ENCODE measurements around the gene CASKIN1. TPM values are rescaled to one million over a fixed set of nuclear protein-coding genes. Genes with fewer than 3 reads are reported as not detected.

Gene CASKIN1
- total RNA-seq, 1 donor from 2014 or later = 1.6 TPM

GRCh38 chr16:2157480-2158261 is 38.7 kb downstream of the CASKIN1 start:
- Histone ChIP-seq H3K9me3 (ENCODE audit: low read depth) (no peaks in the 10 kb centered on the region), H3K36me3 (no peaks in the 10 kb centered on the region), H3K4me2 (no peak overlapping the region), H2AFZ (replicated peaks) (no peak overlapping the region), H3K79me2 (ENCODE audit: low read depth) (peaks cover 91% of the 10 kb centered on the region), H3K4me1 (peaks cover 41% of the 10 kb centered on the region), H3K4me3 (no peak overlapping the region), H3F3A (ENCODE audit: low read depth) (peaks cover 32% of the 10 kb centered on the region), H3K9ac (no peak overlapping the region), H3K27ac (no peak overlapping the region), H4K20me1 (ENCODE audit: low read depth) (peaks cover 87% of the 10 kb centered on the region), H3K27me3 (no peaks in the 10 kb centered on the region)
- H3K4me3 Mint-ChIP-seq = peak overlapping the region; percentile 94
- H3K4me1 Mint-ChIP-seq = peaks cover 43% of the 10 kb centered on the region
- H3K27me3 Mint-ChIP-seq (ENCODE audit: insufficient read depth, low read depth) = peaks cover 4% of the 10 kb centered on the region
- H3K9me3 Mint-ChIP-seq = no peaks in the 10 kb centered on the region
- peak overlapping the region; percentile 42 for H3K27ac Mint-ChIP-seq
- TF ChIP-seq EZH2phosphoT487 (IDR thresholded peaks at IDR 0.05) = no peak
- TF ChIP-seq EZH2 (IDR thresholded peaks at IDR 0.05) = no peak
- TF ChIP-seq, protein P1, sequence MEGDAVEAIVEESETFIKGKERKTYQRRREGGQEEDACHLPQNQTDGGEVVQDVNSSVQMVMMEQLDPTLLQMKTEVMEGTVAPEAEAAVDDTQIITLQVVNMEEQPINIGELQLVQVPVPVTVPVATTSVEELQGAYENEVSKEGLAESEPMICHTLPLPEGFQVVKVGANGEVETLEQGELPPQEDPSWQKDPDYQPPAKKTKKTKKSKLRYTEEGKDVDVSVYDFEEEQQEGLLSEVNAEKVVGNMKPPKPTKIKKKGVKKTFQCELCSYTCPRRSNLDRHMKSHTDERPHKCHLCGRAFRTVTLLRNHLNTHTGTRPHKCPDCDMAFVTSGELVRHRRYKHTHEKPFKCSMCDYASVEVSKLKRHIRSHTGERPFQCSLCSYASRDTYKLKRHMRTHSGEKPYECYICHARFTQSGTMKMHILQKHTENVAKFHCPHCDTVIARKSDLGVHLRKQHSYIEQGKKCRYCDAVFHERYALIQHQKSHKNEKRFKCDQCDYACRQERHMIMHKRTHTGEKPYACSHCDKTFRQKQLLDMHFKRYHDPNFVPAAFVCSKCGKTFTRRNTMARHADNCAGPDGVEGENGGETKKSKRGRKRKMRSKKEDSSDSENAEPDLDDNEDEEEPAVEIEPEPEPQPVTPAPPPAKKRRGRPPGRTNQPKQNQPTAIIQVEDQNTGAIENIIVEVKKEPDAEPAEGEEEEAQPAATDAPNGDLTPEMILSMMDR (IDR thresholded peaks at IDR 0.05) = no peak
- H3K36me3 Mint-ChIP-seq = peaks cover 2% of the 10 kb centered on the region
- DNase-seq (ENCODE audit: low spot score) = no peak

DNA sequence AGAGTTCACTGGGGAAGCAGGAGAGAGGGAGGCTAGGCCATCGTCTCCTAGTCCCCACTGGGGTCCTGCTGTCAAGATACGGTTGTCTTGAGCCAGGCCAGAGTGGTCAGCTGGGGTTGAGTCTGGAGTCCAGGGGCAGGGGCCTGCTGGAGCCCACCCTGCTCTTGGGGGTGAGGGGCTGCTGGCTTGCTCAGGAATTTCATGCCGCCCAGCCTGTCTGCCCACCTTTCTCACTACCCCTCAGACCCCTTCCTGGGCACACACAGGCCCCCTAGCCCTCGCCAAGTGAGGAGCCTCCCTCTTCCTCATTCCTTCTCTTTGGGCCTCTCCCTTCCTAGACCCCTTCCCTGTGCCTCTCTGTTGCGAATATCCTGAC is 39.6 kb downstream of the CASKIN1 start:
- Mint-ChIP-seq H3K27ac (peak overlapping the region; percentile 42), H3K4me1 (peaks cover 45% of the 10 kb centered on the region), H3K4me3 (peak overlapping the region; percentile 94), H3K36me3 (peaks cover 2% of the 10 kb centered on the region), H3K27me3 (ENCODE audit: insufficient read depth, low read depth) (peaks cover 4% of the 10 kb centered on the region), H3K9me3 (no peaks in the 10 kb centered on the region)
- Histone ChIP-seq H3K79me2 (ENCODE audit: low read depth) (peaks cover 91% of the 10 kb centered on the region), H3K4me2 (peak overlapping the region; percentile 92), H3K9me3 (ENCODE audit: low read depth) (no peaks in the 10 kb centered on the region), H3F3A (ENCODE audit: low read depth) (peaks cover 40% of the 10 kb centered on the region), H3K9ac (no peak overlapping the region), H3K27ac (no peak overlapping the region), H3K4me1 (peaks cover 43% of the 10 kb centered on the region), H4K20me1 (ENCODE audit: low read depth) (peaks cover 88% of the 10 kb centered on the region), H3K4me3 (peak overlapping the region; percentile 84), H3K27me3 (no peaks in the 10 kb centered on the region), H2AFZ (replicated peaks) (no peak overlapping the region), H3K36me3 (no peaks in the 10 kb centered on the region)
- DNase-seq (ENCODE audit: low spot score) = no peak
- TF ChIP-seq EZH2phosphoT487 (IDR thresholded peaks at IDR 0.05) (no peak), EZH2 (IDR thresholded peaks at IDR 0.05) (no peak)
- TF ChIP-seq, protein P1 (IDR thresholded peaks at IDR 0.05) = no peak

DNA sequence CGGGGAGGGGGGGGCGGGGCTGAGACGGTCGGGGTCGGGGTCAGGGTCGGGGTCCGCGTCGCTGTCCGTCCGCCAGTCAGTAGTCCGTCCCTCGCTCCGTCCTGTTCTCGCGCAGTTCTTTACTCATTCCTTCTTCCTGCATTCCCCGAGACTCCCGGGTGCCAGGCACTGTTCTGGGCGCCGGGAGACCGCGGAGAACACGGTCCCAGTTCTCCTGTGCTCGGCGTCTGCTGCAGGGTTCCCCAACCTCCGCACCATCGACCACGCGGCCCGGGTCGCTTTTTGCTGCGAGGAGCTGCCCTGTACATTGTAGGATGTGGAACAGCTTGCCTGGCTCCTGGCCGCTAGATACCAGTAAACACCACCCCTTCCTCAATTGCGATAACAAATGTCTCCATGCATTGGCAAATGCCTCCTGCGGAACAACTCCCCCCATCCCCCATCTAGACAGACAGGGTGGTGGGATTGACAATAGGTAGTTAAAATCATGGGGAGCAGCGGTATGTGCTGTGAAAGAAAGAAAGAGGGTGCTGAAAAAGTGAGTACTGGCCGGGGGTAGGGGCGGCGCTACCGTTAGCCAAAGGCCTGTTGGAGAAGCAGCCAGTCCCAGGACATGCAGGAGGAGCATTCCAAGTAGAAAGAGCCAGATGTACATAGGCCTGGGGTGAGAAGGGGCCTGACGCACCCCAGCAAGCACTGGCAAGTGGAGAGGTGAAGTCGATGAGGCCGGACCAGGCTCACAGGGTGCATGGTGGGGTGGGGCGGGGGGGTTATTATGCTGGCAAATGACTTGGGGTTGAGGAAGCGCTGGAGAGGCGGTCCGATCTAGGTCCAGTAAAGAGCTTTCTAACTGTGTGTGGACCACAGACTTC is 40.2 kb downstream of the CASKIN1 start:
- peaks cover 91% of the 10 kb centered on the region for H3K79me2 ChIP-seq (ENCODE audit: low read depth)
- peaks cover 88% of the 10 kb centered on the region for H4K20me1 ChIP-seq (ENCODE audit: low read depth)
- peaks cover 48% of the 10 kb centered on the region for H3K4me1 ChIP-seq
- Mint-ChIP-seq H3K27ac (peak overlapping the region; percentile 57), H3K27me3 (ENCODE audit: insufficient read depth, low read depth) (peaks cover 4% of the 10 kb centered on the region), H3K4me3 (peak overlapping the region; percentile 94), H3K36me3 (peaks cover 5% of the 10 kb centered on the region), H3K9me3 (no peaks in the 10 kb centered on the region), H3K4me1 (peaks cover 51% of the 10 kb centered on the region)
- TF ChIP-seq EZH2phosphoT487 (IDR thresholded peaks at IDR 0.05) (no peak), EZH2 (IDR thresholded peaks at IDR 0.05) (no peak)
- TF ChIP-seq, protein P1 (IDR thresholded peaks at IDR 0.05) = no peak
- H3F3A ChIP-seq (ENCODE audit: low read depth) = peaks cover 47% of the 10 kb centered on the region
- H3K9me3 ChIP-seq (ENCODE audit: low read depth) = no peaks in the 10 kb centered on the region
- no peaks in the 10 kb centered on the region for H3K36me3 ChIP-seq
- H3K4me3 ChIP-seq = peak overlapping the region; percentile 84
- no peak overlapping the region for H3K27ac ChIP-seq
- peak overlapping the region; percentile 55 for H3K9ac ChIP-seq
- no peak overlapping the region for H2AFZ ChIP-seq (replicated peaks)
- H3K27me3 ChIP-seq = no peaks in the 10 kb centered on the region
- peak; percentile 61 for DNase-seq (ENCODE audit: low spot score)
- peak overlapping the region; percentile 92 for H3K4me2 ChIP-seq

Data from neural progenitor cell (in vitro differentiated cells).